Tibial nerve (tissue), 4 donors: Measurements from ENCODE around the gene CENPT. TPM values are rescaled to one million over a fixed set of nuclear protein-coding genes. Genes with fewer than 3 reads are reported as not detected.
A peak's percentile ranks its signal among the peaks of the same experiment; 100 is the strongest.

Experiments
- DNase-seq, 2 donors: peaks; one replicate each; pipeline ENCODE4 v3.0.0-alpha.2; 2019; ENCODE audit warnings: low spot score in 2 of 2
- H3K27ac ChIP-seq, 4 donors: fragments of 200-600 bp; sonication (generic) in 3 of 4; one replicate each; pipeline ENCODE4 v1.5.1; 2017 to 2019; ENCODE audit warnings: mild to moderate bottlenecking in 1 of 4
- H3K27me3 ChIP-seq, 2 donors: fragments of 200-600 bp; sonication (generic) in 1 of 2; one replicate each; pipeline versions ENCODE4 v1.5.1 to v1.6.0; 2017 to 2019
- H3K36me3 ChIP-seq, 3 donors: fragments of 200-600 bp; sonication (generic); one replicate each; pipeline ENCODE4 v1.5.1; 2018 to 2019
- H3K4me1 ChIP-seq, 4 donors: fragments of 200-600 bp; sonication (generic) in 3 of 4; one replicate each; pipeline ENCODE4 v1.5.1; 2017 to 2019
- H3K4me3 ChIP-seq, 4 donors: fragments of 200-600 bp; sonication (generic) in 3 of 4; one replicate each; pipeline ENCODE4 v1.5.1; 2017 to 2019; ENCODE audit warnings: mild to moderate bottlenecking in 1 of 4, moderate library complexity in 1 of 4
- H3K9me3 ChIP-seq, 4 donors: fragments of 200-600 bp; sonication (generic) in 3 of 4; one replicate each; pipeline ENCODE4 v1.5.1; 2017 to 2019
- EP300 ChIP-seq, 2 donors: sonication (generic); formaldehyde crosslinking; IDR thresholded peaks; one replicate each; pipeline ENCODE4 v1.6.1; 2017; ENCODE audit warnings: antibody characterized with exemption in 2 of 2, mild to moderate bottlenecking in 1 of 2
- POLR2A ChIP-seq, 2 donors: fragments of 450-650 bp; IDR thresholded peaks; one replicate each; pipeline ENCODE4 v1.6.1; 2017; ENCODE audit warnings: antibody characterized with exemption in 2 of 2, mild to moderate bottlenecking in 2 of 2, moderate library complexity in 2 of 2
- WGBS, 2 donors: methylation state at CpG; one replicate each; pipeline ENCODE4 v1.1.5; 2018; 5-methylcytosine and 5-hydroxymethylcytosine counted together
- total RNA-seq, 4 donors: library from RNA; depleted of rRNA; stranded (reverse); fragments of >200 nt; gene quantifications; one replicate each; pipeline ENCODE4 v1.1.0, GENCODE V29; 2016
- TF ChIP-seq, protein P1 (sequence below), 5 experiments: fragments of 200-600 bp in 3 of 5; fragments of 450-650 bp in 2 of 5; sonication (generic) in 3 of 5; IDR thresholded peaks; one replicate each; pipeline ENCODE4 v1.5.1; 2016 to 2019; ENCODE audit warnings: antibody characterized with exemption in 5 of 5, mild to moderate bottlenecking in 3 of 5, moderate library complexity in 2 of 5

Gene CENPT
- total RNA-seq, 4 donors from 2014 or later, result 51.3 to 101 (median 59.2) TPM

DNA sequence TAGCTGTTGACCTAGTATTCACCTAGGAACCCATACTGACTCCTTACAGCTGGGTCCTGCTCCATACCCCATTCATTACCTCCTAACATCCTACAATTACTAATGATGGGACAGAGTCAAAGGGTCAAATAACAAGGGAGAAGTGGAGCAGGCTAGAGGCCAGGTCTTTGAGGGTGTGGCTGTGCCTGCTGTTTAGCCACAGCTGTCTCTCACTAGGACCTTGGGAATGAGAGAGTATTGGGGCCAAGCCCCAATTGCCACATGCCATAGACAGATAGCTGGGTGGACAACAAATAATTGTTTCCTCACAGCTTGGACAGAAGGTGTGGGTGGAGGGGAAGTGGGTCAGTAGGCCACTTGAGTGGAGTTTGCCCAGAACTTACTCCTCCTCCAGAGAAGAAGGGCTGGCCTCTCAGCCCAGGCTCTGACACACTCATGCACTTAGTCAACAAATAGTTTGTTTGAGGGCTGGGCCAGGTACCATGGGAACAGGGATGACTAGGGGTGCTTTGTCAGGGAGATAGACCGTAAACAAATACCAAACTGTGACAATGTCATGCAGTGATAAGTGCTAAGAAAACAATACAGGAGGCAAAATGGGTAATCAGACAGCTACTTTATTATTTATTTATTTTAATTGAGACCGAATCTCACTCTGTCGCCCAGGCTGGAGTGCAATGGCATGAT lies 10.2 kb upstream of the CENPT start:
- TF ChIP-seq EP300 (IDR thresholded peaks at IDR 0.05), result peak; percentile 11 to 54
- TF ChIP-seq POLR2A (IDR thresholded peaks at IDR 0.05), result no peak
- TF ChIP-seq, protein P1, sequence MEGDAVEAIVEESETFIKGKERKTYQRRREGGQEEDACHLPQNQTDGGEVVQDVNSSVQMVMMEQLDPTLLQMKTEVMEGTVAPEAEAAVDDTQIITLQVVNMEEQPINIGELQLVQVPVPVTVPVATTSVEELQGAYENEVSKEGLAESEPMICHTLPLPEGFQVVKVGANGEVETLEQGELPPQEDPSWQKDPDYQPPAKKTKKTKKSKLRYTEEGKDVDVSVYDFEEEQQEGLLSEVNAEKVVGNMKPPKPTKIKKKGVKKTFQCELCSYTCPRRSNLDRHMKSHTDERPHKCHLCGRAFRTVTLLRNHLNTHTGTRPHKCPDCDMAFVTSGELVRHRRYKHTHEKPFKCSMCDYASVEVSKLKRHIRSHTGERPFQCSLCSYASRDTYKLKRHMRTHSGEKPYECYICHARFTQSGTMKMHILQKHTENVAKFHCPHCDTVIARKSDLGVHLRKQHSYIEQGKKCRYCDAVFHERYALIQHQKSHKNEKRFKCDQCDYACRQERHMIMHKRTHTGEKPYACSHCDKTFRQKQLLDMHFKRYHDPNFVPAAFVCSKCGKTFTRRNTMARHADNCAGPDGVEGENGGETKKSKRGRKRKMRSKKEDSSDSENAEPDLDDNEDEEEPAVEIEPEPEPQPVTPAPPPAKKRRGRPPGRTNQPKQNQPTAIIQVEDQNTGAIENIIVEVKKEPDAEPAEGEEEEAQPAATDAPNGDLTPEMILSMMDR (IDR thresholded peaks at IDR 0.05), result no peak
- Histone ChIP-seq H3K27ac (peak overlapping the region; percentile 3 to 85 (median 76)), H3K4me1 (peaks cover 0 to 63% (median 25%) of the 10 kb centered on the region in 4 donors), H3K4me3 (no peak overlapping the region), H3K27me3 (no peaks in the 10 kb centered on the region), H3K36me3 (no peaks in the 10 kb centered on the region), H3K9me3 (no peaks in the 10 kb centered on the region)
- DNase-seq, result peak; percentile 52 to 70
- WGBS, 2 donors, result 27 to 38% methylated on average over 3 of the region's 3 CpGs

GRCh38 chr16:67856927-67857546 lies 9.5 kb upstream of the CENPT start:
- Histone ChIP-seq H3K4me3 (no peak overlapping the region), H3K9me3 (no peaks in the 10 kb centered on the region), H3K27me3 (no peaks in the 10 kb centered on the region), H3K4me1 (peaks cover 0 to 57% (median 24%) of the 10 kb centered on the region in 4 donors), H3K36me3 (no peaks in the 10 kb centered on the region), H3K27ac (peak overlapping the region in 3 of 4 donors; percentile 62 to 85 (median 81))
- TF ChIP-seq, protein P1 (IDR thresholded peaks at IDR 0.05), result no peak
- no peak for TF ChIP-seq EP300 (IDR thresholded peaks at IDR 0.05)
- TF ChIP-seq POLR2A (IDR thresholded peaks at IDR 0.05), result no peak
- 88 to 97% methylated on average over 4 to 5 of the region's 5 CpGs for WGBS, 2 donors
- DNase-seq, result no peak

DNA sequence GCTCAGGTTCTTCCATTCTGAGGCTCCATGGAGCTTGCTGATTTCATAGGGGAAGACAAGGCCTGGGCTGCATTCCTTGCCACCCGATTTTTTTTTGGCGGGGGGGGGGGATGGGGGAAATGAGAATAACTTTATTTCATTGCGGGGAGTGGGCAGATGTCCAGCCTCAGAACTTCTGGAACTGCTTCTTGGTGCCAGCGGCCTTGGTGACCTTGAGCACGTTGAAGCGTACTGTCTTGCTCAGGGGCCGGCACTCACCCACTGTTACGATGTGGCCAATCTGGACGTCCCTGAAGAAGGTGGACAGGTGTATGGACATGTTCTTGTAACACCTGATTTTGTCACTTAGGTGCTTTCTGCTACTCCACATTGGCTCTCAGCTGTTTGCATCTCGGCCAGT lies 8.3 kb upstream of the CENPT start:
- Histone ChIP-seq H3K4me3 (no peak overlapping the region), H3K9me3 (no peaks in the 10 kb centered on the region), H3K27me3 (no peaks in the 10 kb centered on the region), H3K4me1 (peaks cover 0 to 44% (median 20%) of the 10 kb centered on the region in 4 donors), H3K36me3 (peaks cover 0 to under 1% (median 0%) of the 10 kb centered on the region in 3 donors), H3K27ac (peak overlapping the region in 1 of 4 donors; percentile 24)
- WGBS, 2 donors, result 56 to 60% methylated on average over 10 of the region's 10 CpGs
- no peak for TF ChIP-seq EP300 (IDR thresholded peaks at IDR 0.05)
- TF ChIP-seq, protein P1 (IDR thresholded peaks at IDR 0.05), result no peak
- DNase-seq, result no peak

DNA sequence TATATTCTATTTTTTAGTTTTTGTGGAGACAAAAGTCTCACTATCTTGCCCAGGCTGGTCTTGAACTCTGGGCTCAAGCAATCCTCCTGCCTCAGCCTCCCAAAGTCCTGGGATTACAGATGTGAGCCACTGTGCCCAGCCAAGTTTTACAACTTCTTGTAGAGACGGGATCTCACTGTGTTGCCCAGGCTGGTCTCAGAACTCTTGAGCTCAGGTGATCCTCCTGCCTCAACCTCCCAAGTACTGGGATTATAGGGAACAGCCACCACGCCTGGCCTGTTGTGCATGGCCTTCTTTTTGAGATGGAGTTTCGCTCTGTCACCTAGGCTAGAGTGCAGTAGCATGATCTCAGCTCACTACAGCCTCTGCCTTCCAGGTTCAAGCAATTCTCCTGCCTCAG lies 6.2 kb upstream of the CENPT start:
- TF ChIP-seq POLR2A (IDR thresholded peaks at IDR 0.05) (no peak), EP300 (IDR thresholded peaks at IDR 0.05) (no peak)
- TF ChIP-seq, protein P1 (IDR thresholded peaks at IDR 0.05), result no peak
- no peaks in the 10 kb centered on the region for H3K9me3 ChIP-seq
- no peak for DNase-seq
- peaks cover 0 to 10% (median 0%) of the 10 kb centered on the region in 3 donors for H3K36me3 ChIP-seq
- H3K27me3 ChIP-seq, result no peaks in the 10 kb centered on the region
- 91 to 98% methylated on average over 2 to 3 of the region's 3 CpGs for WGBS, 2 donors
- H3K27ac ChIP-seq, result no peak overlapping the region
- H3K4me3 ChIP-seq, result no peak overlapping the region
- peaks cover 0 to 47% (median 20%) of the 10 kb centered on the region in 4 donors for H3K4me1 ChIP-seq

- Histone ChIP-seq H3K4me1 (peaks cover 0 to 55% (median 44%) of the 10 kb centered on the region in 4 donors), H3K27ac (peak overlapping the region in 2 of 4 donors; percentile 15 to 96), H3K27me3 (no peaks in the 10 kb centered on the region), H3K9me3 (no peaks in the 10 kb centered on the region), H3K36me3 (peaks cover 0 to 10% (median 0%) of the 10 kb centered on the region in 3 donors), H3K4me3 (peak overlapping the region; percentile 64 to 93 (median 74))
- 82 to 91% methylated on average over 11 of the region's 11 CpGs for WGBS, 2 donors
- no peak for TF ChIP-seq POLR2A (IDR thresholded peaks at IDR 0.05)
- TF ChIP-seq EP300 (IDR thresholded peaks at IDR 0.05), result no peak
- TF ChIP-seq, protein P1 (IDR thresholded peaks at IDR 0.05), result no peak
- no peak for DNase-seq
Observed at GRCh38 chr16:67848118-67848517, 625 bp upstream of the CENPT start.
